ENCODE results near the gene GBF1. TPM values are rescaled to one million over a fixed set of nuclear protein-coding genes. Genes with fewer than 3 reads are reported as not detected.

The GBF1 gene
- polyA plus RNA-seq, 1 donor (not counting 4 experiments of a cell fraction or from before 2014, with no cell fraction given), result 17.4 TPM

- H3K79me2 ChIP-seq (ENCODE audit: control insufficient read depth, insufficient read depth, low read length), result no peaks in the 10 kb centered on the region
- H3K9me1 ChIP-seq (ENCODE audit: control insufficient read depth, extremely low read depth, insufficient read depth, low read length), result no peaks in the 10 kb centered on the region
- no peaks in the 10 kb centered on the region for H3K4me1 ChIP-seq (ENCODE audit: control insufficient read depth, extremely low read depth, insufficient read depth, low read length)
- H3K9me3 ChIP-seq (ENCODE audit: control insufficient read depth, low read depth, low read length), result no peaks in the 10 kb centered on the region
- peaks cover 29 to 44% of the 10 kb centered on the region in 2 experiments for H3K36me3 ChIP-seq (ENCODE audit: control insufficient read depth in 2 of 2, extremely low read depth in 1 of 2, insufficient read depth in 2 of 2, low read length in 2 of 2)
- H2AFZ ChIP-seq (ENCODE audit: control insufficient read depth, low read length), result no peak overlapping the region
- no peaks in the 10 kb centered on the region for H4K20me1 ChIP-seq (ENCODE audit: control insufficient read depth, extremely low read depth, insufficient read depth, low read length)
- no peak overlapping the region for H3K4me3 ChIP-seq (ENCODE audit: control insufficient read depth in 2 of 3, extremely low read depth in 1 of 3, insufficient read depth in 2 of 3, low read depth in 1 of 3, low read length in 3 of 3)
- dilution Hi-C loops (cut with MboI; ENCODE audit: extremely low pct_ligation_motif_present, low sequenced_read_pairs), result no loop called here
- H3K27ac ChIP-seq (ENCODE audit: control insufficient read depth, insufficient read depth, low read length), result no peak overlapping the region
- no peak for TF ChIP-seq CTCF (optimal IDR thresholded peaks at IDR 0.05 in 1 of 3, IDR thresholded peaks at IDR 0.05 in 1 of 3, conservative IDR thresholded peaks at IDR 0.05 in 1 of 3; ENCODE audit: extremely low read depth in 1 of 3, insufficient read depth in 2 of 3, low read length in 3 of 3)
- TF ChIP-seq EZH2 (IDR thresholded peaks at IDR 0.05; ENCODE audit: low read length), result no peak
- DNase-seq (ENCODE audit: low read depth, low spot score), result no peak
- no peak overlapping the region for H3K9ac ChIP-seq (ENCODE audit: control insufficient read depth, extremely low read depth, insufficient read depth, low read length)
- FAIRE-seq, result no peak
- H3K4me2 ChIP-seq (ENCODE audit: control insufficient read depth, extremely low read depth, insufficient read depth, low read depth, low read length), result no peak overlapping the region
- no peaks in the 10 kb centered on the region for H3K27me3 ChIP-seq (ENCODE audit: control insufficient read depth, extremely low read depth, insufficient read depth, low read length)
These were observed 131.6 kb downstream of the GBF1 start for GRCh38 chr10:102376901-102377300.

- peaks cover 33 to 51% of the 10 kb centered on the region in 2 experiments for H3K36me3 ChIP-seq (ENCODE audit: control insufficient read depth in 2 of 2, extremely low read depth in 1 of 2, insufficient read depth in 2 of 2, low read length in 2 of 2)
- no peaks in the 10 kb centered on the region for H3K4me1 ChIP-seq (ENCODE audit: control insufficient read depth, extremely low read depth, insufficient read depth, low read length)
- no peak overlapping the region for H3K9ac ChIP-seq (ENCODE audit: control insufficient read depth, extremely low read depth, insufficient read depth, low read length)
- no peaks in the 10 kb centered on the region for H3K79me2 ChIP-seq (ENCODE audit: control insufficient read depth, insufficient read depth, low read length)
- H3K4me2 ChIP-seq (ENCODE audit: control insufficient read depth, extremely low read depth, insufficient read depth, low read depth, low read length), result no peak overlapping the region
- H3K9me3 ChIP-seq (ENCODE audit: control insufficient read depth, low read depth, low read length), result no peaks in the 10 kb centered on the region
- FAIRE-seq, result no peak
- no peak overlapping the region for H2AFZ ChIP-seq (ENCODE audit: control insufficient read depth, low read length)
- H3K27me3 ChIP-seq (ENCODE audit: control insufficient read depth, extremely low read depth, insufficient read depth, low read length), result no peaks in the 10 kb centered on the region
- H4K20me1 ChIP-seq (ENCODE audit: control insufficient read depth, extremely low read depth, insufficient read depth, low read length), result no peaks in the 10 kb centered on the region
- H3K4me3 ChIP-seq (ENCODE audit: control insufficient read depth in 2 of 3, extremely low read depth in 1 of 3, insufficient read depth in 2 of 3, low read depth in 1 of 3, low read length in 3 of 3), result no peak overlapping the region
- dilution Hi-C loops (cut with MboI; ENCODE audit: extremely low pct_ligation_motif_present, low sequenced_read_pairs), result no loop called here
- no peak for TF ChIP-seq EZH2 (IDR thresholded peaks at IDR 0.05; ENCODE audit: low read length)
- no peak for TF ChIP-seq CTCF (optimal IDR thresholded peaks at IDR 0.05 in 1 of 3, IDR thresholded peaks at IDR 0.05 in 1 of 3, conservative IDR thresholded peaks at IDR 0.05 in 1 of 3; ENCODE audit: extremely low read depth in 1 of 3, insufficient read depth in 2 of 3, low read length in 3 of 3)
- H3K27ac ChIP-seq (ENCODE audit: control insufficient read depth, insufficient read depth, low read length), result no peak overlapping the region
- DNase-seq (ENCODE audit: low read depth, low spot score), result no peak
- no peaks in the 10 kb centered on the region for H3K9me1 ChIP-seq (ENCODE audit: control insufficient read depth, extremely low read depth, insufficient read depth, low read length)
These were observed 134.1 kb downstream of the GBF1 start for GRCh38 chr10:102379383-102379782.
